GM23248 (cell line): ENCODE data around the gene CFC1. TPM values are rescaled to one million over a fixed set of nuclear protein-coding genes. Genes with fewer than 3 reads are reported as not detected.

Source experiments
- polyA plus RNA-seq: library from polyadenylated mRNA; unstranded; fragments of >200 nt; fragmentation: Nextera tagmentation; extraction: Ambion mirVana; gene quantifications from 2 replicates; pipeline ENCODE4 v1.2.1, GENCODE V29; 2016
- small RNA-seq: library from RNA; depleted of rRNA; stranded (forward); fragments of <200 nt; gene quantifications from one replicate; pipeline ENCODE3, GENCODE V24; 2014; ENCODE audit warnings: low read depth, low replicate concordance
- total RNA-seq: library from RNA; depleted of rRNA; stranded (reverse); fragments of >200 nt; shearing (Covaris generic); gene quantifications from 2 replicates; pipeline ENCODE4 v1.2.3, GENCODE V29; 2014; rRNA removed

The CFC1 gene
- total and polyA plus RNA-seq, 2 experiments from 2014 or later = not detected

Small RNA genes lying within 50 kb of the gene (small RNA-seq; reads per million reads assigned to genes)
- gene RF00017 (not detected), gene RNU6-848P (not detected)

Other genes starting within 250 kb of the CFC1 start
- 17.5 and 24.3 TPM in 2 replicates for gene PTPN18, start 243.5 kb downstream of the CFC1 start, total RNA-seq
- 19.1 and 19.2 TPM in 2 replicates for gene PTPN18, start 243.5 kb downstream of the CFC1 start, polyA plus RNA-seq
- not detected in 2 replicates for gene POTEI, start 90.2 kb downstream of the CFC1 start, total RNA-seq
- not detected in 2 replicates for gene POTEI, start 90.2 kb downstream of the CFC1 start, polyA plus RNA-seq
- gene CFC1B, start 78.4 kb downstream of the CFC1 start, total RNA-seq = not detected in 2 replicates
- gene CFC1B, start 78.4 kb downstream of the CFC1 start, polyA plus RNA-seq = not detected in 2 replicates
- not detected in 2 replicates for gene POTEJ, start 11.9 kb upstream of the CFC1 start, total RNA-seq
- not detected in 2 replicates for gene POTEJ, start 11.9 kb upstream of the CFC1 start, polyA plus RNA-seq
- gene GPR148, start 129.5 kb upstream of the CFC1 start, total RNA-seq = not detected in 2 replicates
- gene GPR148, start 129.5 kb upstream of the CFC1 start, polyA plus RNA-seq = not detected in 2 replicates
- gene AMER3, start 156.0 kb upstream of the CFC1 start, total RNA-seq = not detected in 2 replicates
- gene AMER3, start 156.0 kb upstream of the CFC1 start, polyA plus RNA-seq = not detected in 2 replicates
- gene ARHGEF4, start 237.3 kb upstream of the CFC1 start, total RNA-seq = 12.0 and 26.0 TPM in 2 replicates
- gene ARHGEF4, start 237.3 kb upstream of the CFC1 start, polyA plus RNA-seq = 7.4 and 9.6 TPM in 2 replicates